Spleen (tissue), 7 donors: ENCODE results near the gene TFB1M.

Source experiments
- POLR2A ChIP-seq, 3 donors: fragments of 450-650 bp; IDR thresholded peaks; one replicate each; pipeline ENCODE4 v1.5.1; 2017; ENCODE audit warnings: antibody characterized with exemption in 3 of 3, mild to moderate bottlenecking in 1 of 3
- POLR2AphosphoS5 ChIP-seq, 3 donors: sonication (generic); formaldehyde crosslinking; IDR thresholded peaks; one replicate each; pipeline ENCODE4 v1.5.1; 2017; ENCODE audit warnings: antibody characterized with exemption in 3 of 3
- TF ChIP-seq, protein P1 (sequence below), 11 experiments: fragments of 200-600 bp in 7 of 11; fragments of 450-650 bp in 4 of 11; sonication (generic) in 4 of 11; IDR thresholded peaks in 8 of 11; conservative IDR thresholded peaks in 3 of 11; 1 replicate in 7 of 11; 2 replicates in 4 of 11; pipeline versions ENCODE4 v1.4.0 to v1.8.0; 2016 to 2021; ENCODE audit warnings: antibody characterized with exemption in 11 of 11, inconsistent platforms in 4 of 11, mild to moderate bottlenecking in 1 of 11
- donor health status: DM: no; HTN: no; CAD: no; lungs with moderate emphysema.
- donor health status: DM: no; HTN: no; CAD: no.
- donor health status: DM: no; HTN: no; CAD: no.

- TF ChIP-seq, protein P1, sequence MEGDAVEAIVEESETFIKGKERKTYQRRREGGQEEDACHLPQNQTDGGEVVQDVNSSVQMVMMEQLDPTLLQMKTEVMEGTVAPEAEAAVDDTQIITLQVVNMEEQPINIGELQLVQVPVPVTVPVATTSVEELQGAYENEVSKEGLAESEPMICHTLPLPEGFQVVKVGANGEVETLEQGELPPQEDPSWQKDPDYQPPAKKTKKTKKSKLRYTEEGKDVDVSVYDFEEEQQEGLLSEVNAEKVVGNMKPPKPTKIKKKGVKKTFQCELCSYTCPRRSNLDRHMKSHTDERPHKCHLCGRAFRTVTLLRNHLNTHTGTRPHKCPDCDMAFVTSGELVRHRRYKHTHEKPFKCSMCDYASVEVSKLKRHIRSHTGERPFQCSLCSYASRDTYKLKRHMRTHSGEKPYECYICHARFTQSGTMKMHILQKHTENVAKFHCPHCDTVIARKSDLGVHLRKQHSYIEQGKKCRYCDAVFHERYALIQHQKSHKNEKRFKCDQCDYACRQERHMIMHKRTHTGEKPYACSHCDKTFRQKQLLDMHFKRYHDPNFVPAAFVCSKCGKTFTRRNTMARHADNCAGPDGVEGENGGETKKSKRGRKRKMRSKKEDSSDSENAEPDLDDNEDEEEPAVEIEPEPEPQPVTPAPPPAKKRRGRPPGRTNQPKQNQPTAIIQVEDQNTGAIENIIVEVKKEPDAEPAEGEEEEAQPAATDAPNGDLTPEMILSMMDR (IDR thresholded peaks at IDR 0.05 in 8 of 11, conservative IDR thresholded peaks at IDR 0.05 in 3 of 11) = no peak
- TF ChIP-seq POLR2AphosphoS5 (IDR thresholded peaks at IDR 0.05) = no peak
- TF ChIP-seq POLR2A (IDR thresholded peaks at IDR 0.05) = no peak
Measured at GRCh38 chr6:155234687-155235086, 79.6 kb downstream of the TFB1M start.
